CD4-positive, alpha-beta T cell (primary cell): ENCODE data around the gene AGFG2. TPM values are rescaled to one million over a fixed set of nuclear protein-coding genes. Genes with fewer than 3 reads are reported as not detected.
"Not testable (repeated sequence)": the region's sequence is repeated elsewhere in the genome, so short reads cannot be mapped to it uniquely, and the experiment has no call there.

ENCODE experiments used
- ATAC-seq: fragments of 200-7000 bp; cut with Tn5 transposase; one replicate; pipeline ENCODE4 v1.10.0; 2022; ENCODE audit warnings: mild to moderate bottlenecking; ENCODE audit not compliant: poor library complexity
- CTCF ChIA-PET: fragments of 350-600 bp; sonication (Branson Sonifier 250); formaldehyde crosslinking; loops from one replicate; lab custom pipeline; 2021; ENCODE audit warnings: antibody characterized with exemption, inconsistent platforms; lab: Charles Lee
- POLR2A ChIA-PET: fragments of 350-600 bp; sonication (Branson Sonifier 250); formaldehyde crosslinking; loops from one replicate; lab custom pipeline; 2021; ENCODE audit warnings: antibody characterized with exemption, inconsistent platforms; lab: Charles Lee
- DNase-seq, 14 experiments: peaks; one replicate each; pipeline ENCODE4 v3.0.0-alpha.2; 2013 to 2020; ENCODE audit warnings: mixed read lengths in 2 of 14
- H3K27ac ChIP-seq, 2 donors: one replicate each; pipeline versions ENCODE4 v1.5.1 to v1.7.0; 2013; ENCODE audit warnings: low read length in 2 of 2, low read depth in 1 of 2, mild to moderate bottlenecking in 1 of 2
- H3K27me3 ChIP-seq, 2 experiments: 1 replicate in 1 of 2; 2 replicates in 1 of 2; pipeline versions ENCODE4 v1.6.1 to v1.7.0; 2013; ENCODE audit warnings: low read length in 2 of 2, control low read depth in 1 of 2, mild to moderate bottlenecking in 1 of 2, moderate library complexity in 1 of 2; ENCODE audit not compliant: insufficient read depth in 2 of 2, control insufficient read depth in 1 of 2
- H3K36me3 ChIP-seq: one replicate; pipeline ENCODE4 v1.6.1; 2013; ENCODE audit warnings: low read length, control low read depth; ENCODE audit not compliant: insufficient read depth
- H3K4me1 ChIP-seq: one replicate; pipeline ENCODE4 v1.6.1; 2013; ENCODE audit warnings: low read length, control low read depth; ENCODE audit not compliant: insufficient read depth
- H3K4me3 ChIP-seq: one replicate; pipeline ENCODE4 v1.5.1; 2013; ENCODE audit warnings: mild to moderate bottlenecking, low read length, moderate library complexity
- H3K9me3 ChIP-seq, 2 experiments: 1 replicate in 1 of 2; 2 replicates in 1 of 2; pipeline versions ENCODE4 v1.6.1 to v1.7.0; 2013; ENCODE audit warnings: low read length in 2 of 2, mild to moderate bottlenecking in 2 of 2, control low read depth in 1 of 2, moderate library complexity in 1 of 2; ENCODE audit not compliant: control insufficient read depth in 1 of 2, insufficient read depth in 1 of 2
- H3K27ac Mint-ChIP-seq: one replicate; pipeline ENCODE4 v1.8.0; 2020; ENCODE audit warnings: mixed read lengths
- H3K27me3 Mint-ChIP-seq: one replicate; pipeline ENCODE4 v1.8.0; 2021; ENCODE audit warnings: mixed read lengths
- H3K36me3 Mint-ChIP-seq: one replicate; pipeline ENCODE4 v1.8.0; 2021; ENCODE audit warnings: low read depth, mixed read lengths
- H3K4me1 Mint-ChIP-seq: one replicate; pipeline ENCODE4 v1.8.0; 2021; ENCODE audit warnings: low read depth, mixed read lengths
- H3K4me3 Mint-ChIP-seq: one replicate; pipeline ENCODE4 v1.8.0; 2020; ENCODE audit warnings: mild to moderate bottlenecking, mixed read lengths
- H3K9me3 Mint-ChIP-seq: one replicate; pipeline ENCODE4 v1.8.0; 2020; ENCODE audit warnings: mixed read lengths
- CTCF ChIP-seq: fragments of 200-600 bp; IDR thresholded peaks from one replicate; pipeline ENCODE4 v1.8.0; 2022; ENCODE audit warnings: antibody characterized with exemption, mild to moderate bottlenecking
- intact Hi-C, 2 experiments: fragments of 100-400 bp; cut with DNase I in 1 of 2; cut with micrococcal nuclease in 1 of 2; formaldehyde crosslinking; loops; one replicate each; pipeline versions ENCODE4 v1.15.1 to v1.9.0; 2023 to 2025; cut with DNase I, micrococcal nuclease
- total RNA-seq, 174 experiments: library from RNA in 2 of 174; stranded (reverse) in 2 of 174; gene quantifications; one replicate each; pipeline ENCODE4 v1.2.3 and lab custom pipeline; 2021 to 2026

Gene AGFG2
- total RNA-seq, 2 experiments from 2014 or later = 6.6 to 9.9 TPM

- Histone ChIP-seq H3K36me3 (no peaks in the 10 kb centered on the region), H3K4me1 (peaks cover 16% of the 10 kb centered on the region), H3K9me3 (no peaks in the 10 kb centered on the region), H3K27ac (no peak overlapping the region), H3K4me3 (no peak overlapping the region), H3K27me3 (no peaks in the 10 kb centered on the region)
- intact Hi-C loops = no loop called here
- Mint-ChIP-seq H3K4me1 (peaks cover 20% of the 10 kb centered on the region), H3K36me3 (no peaks in the 10 kb centered on the region), H3K4me3 (no peak overlapping the region), H3K27me3 (no peaks in the 10 kb centered on the region), H3K27ac (peak overlapping the region; percentile 30), H3K9me3 (no peaks in the 10 kb centered on the region)
- DNase-seq (no peak), ATAC-seq (no peak)
- POLR2A ChIA-PET = interaction anchor here (1.1 kb wide), 1 partner anchor 24 kb away, joined by 4 read pairs; no protein-coding TSS in a partner anchor
- CTCF ChIA-PET = no interaction called here
- no peak for TF ChIP-seq CTCF
These were observed 17.9 kb upstream of the AGFG2 start for GRCh38 chr7:100521076-100521475.

GRCh38 chr7:100521909-100522593, 17.0 kb upstream of the AGFG2 start:
- H3K9me3 ChIP-seq, H3K4me1 ChIP-seq, intact Hi-C loops, H3K27ac ChIP-seq, H3K27me3 Mint-ChIP-seq, H3K4me3 Mint-ChIP-seq, H3K36me3 Mint-ChIP-seq, POLR2A ChIA-PET, H3K4me3 ChIP-seq, H3K27ac Mint-ChIP-seq, ATAC-seq, H3K27me3 ChIP-seq, H3K9me3 Mint-ChIP-seq, H3K36me3 ChIP-seq: not testable (repeated sequence)
- CTCF ChIA-PET = interaction anchor here (1.0 kb wide), 1 partner anchor 13 kb away, joined by 3 read pairs; no protein-coding TSS in a partner anchor
- peak in 2 of 14 experiments; percentile 26 to 29 for DNase-seq
- H3K4me1 Mint-ChIP-seq = peaks cover 13% of the 10 kb centered on the region

- H3K4me3 Mint-ChIP-seq, H3K27me3 Mint-ChIP-seq, H3K36me3 Mint-ChIP-seq, H3K36me3 ChIP-seq, POLR2A ChIA-PET, DNase-seq, ATAC-seq, CTCF ChIA-PET, H3K27ac Mint-ChIP-seq, intact Hi-C loops, H3K4me1 ChIP-seq, H3K9me3 Mint-ChIP-seq, H3K4me1 Mint-ChIP-seq, H3K9me3 ChIP-seq, H3K27ac ChIP-seq, H3K4me3 ChIP-seq, H3K27me3 ChIP-seq: not testable (repeated sequence)
These were observed 15.8 kb upstream of the AGFG2 start for GRCh38 chr7:100523192-100523591.

- H3K27ac ChIP-seq, H3K36me3 ChIP-seq, H3K4me1 ChIP-seq, H3K36me3 Mint-ChIP-seq, H3K27me3 ChIP-seq, DNase-seq, H3K4me1 Mint-ChIP-seq, ATAC-seq, POLR2A ChIA-PET, intact Hi-C loops, H3K27me3 Mint-ChIP-seq, H3K9me3 Mint-ChIP-seq, H3K4me3 ChIP-seq, H3K4me3 Mint-ChIP-seq, H3K9me3 ChIP-seq, H3K27ac Mint-ChIP-seq, CTCF ChIA-PET: not testable (repeated sequence)
These were observed 10.7 kb upstream of the AGFG2 start for GRCh38 chr7:100528108-100528866.
